Trophoblast cell (in vitro differentiated cells and primary cell): Measurements from ENCODE around the gene RASA2.
A peak's percentile ranks its signal among the peaks of the same experiment; 100 is the strongest.
"Not testable (repeated sequence)": the region's sequence is repeated elsewhere in the genome, so short reads cannot be mapped to it uniquely, and the experiment has no call there.

Experiments
- DNase-seq, 2 donors: peaks; one replicate each; pipeline ENCODE4 v3.0.0-alpha.2; 2016
- H2AFZ ChIP-seq: 2 replicates; pipeline ENCODE4 v1.6.1; 2013; ENCODE audit warnings: low read length, moderate library complexity, mild to moderate bottlenecking; ENCODE audit not compliant: insufficient read depth, poor library complexity
- H2AK5ac ChIP-seq: 2 replicates; pipeline ENCODE4 v1.6.1; 2013; ENCODE audit warnings: mild to moderate bottlenecking, low read length
- H2BK120ac ChIP-seq: 2 replicates; pipeline ENCODE4 v1.6.1; 2013; ENCODE audit warnings: low read length, mild to moderate bottlenecking, moderate library complexity; ENCODE audit not compliant: insufficient read depth, poor library complexity
- H2BK12ac ChIP-seq: 2 replicates; pipeline ENCODE4 v1.6.1; 2013; ENCODE audit warnings: mild to moderate bottlenecking, low read length, moderate library complexity
- H2BK5ac ChIP-seq: 2 replicates; pipeline ENCODE4 v1.6.1; 2013; ENCODE audit warnings: low read length, low read depth, moderate library complexity, mild to moderate bottlenecking; ENCODE audit not compliant: poor library complexity
- H3K14ac ChIP-seq: 2 replicates; pipeline ENCODE4 v1.6.1; 2013; ENCODE audit warnings: mild to moderate bottlenecking, low read length
- H3K18ac ChIP-seq: 2 replicates; pipeline ENCODE4 v1.6.1; 2013; ENCODE audit warnings: mild to moderate bottlenecking, low read length
- H3K23ac ChIP-seq: 2 replicates; pipeline ENCODE4 v1.6.1; 2013; ENCODE audit warnings: low read length
- H3K27ac ChIP-seq: 2 replicates; pipeline ENCODE4 v1.5.1; 2013; ENCODE audit warnings: low read depth, mild to moderate bottlenecking, inconsistent platforms, low read length, moderate library complexity
- H3K27me3 ChIP-seq: 2 replicates; pipeline ENCODE4 v1.6.1; 2013; ENCODE audit warnings: inconsistent platforms, mild to moderate bottlenecking, low read length, moderate library complexity; ENCODE audit not compliant: insufficient read depth
- H3K36me3 ChIP-seq, 2 experiments: 1 replicate in 1 of 2; 2 replicates in 1 of 2; pipeline ENCODE4 v1.6.1; 2013; ENCODE audit warnings: low read length in 2 of 2, mild to moderate bottlenecking in 2 of 2, moderate library complexity in 1 of 2; ENCODE audit not compliant: insufficient read depth in 2 of 2, control insufficient read depth in 1 of 2
- H3K4ac ChIP-seq: 2 replicates; pipeline ENCODE4 v1.6.1; 2013; ENCODE audit warnings: low read depth, mild to moderate bottlenecking, low read length, moderate library complexity
- H3K4me1 ChIP-seq, 2 experiments: 1 replicate in 1 of 2; 2 replicates in 1 of 2; pipeline ENCODE4 v1.6.1; 2013; ENCODE audit warnings: low read length in 2 of 2, mild to moderate bottlenecking in 2 of 2, moderate library complexity in 1 of 2; ENCODE audit not compliant: insufficient read depth in 2 of 2, control insufficient read depth in 1 of 2
- H3K4me2 ChIP-seq: 2 replicates; pipeline ENCODE4 v1.6.1; 2013; ENCODE audit warnings: inconsistent platforms, mild to moderate bottlenecking, low read length, moderate library complexity
- H3K4me3 ChIP-seq: 2 replicates; pipeline ENCODE4 v1.5.1; 2013; ENCODE audit warnings: mild to moderate bottlenecking, low read depth, low read length, inconsistent platforms
- H3K79me1 ChIP-seq: one replicate; pipeline ENCODE4 v1.6.1; 2013; ENCODE audit warnings: low read length
- H3K79me2 ChIP-seq: 2 replicates; pipeline ENCODE4 v1.6.1; 2013; ENCODE audit warnings: low read length, mild to moderate bottlenecking; ENCODE audit not compliant: control insufficient read depth, insufficient read depth, poor library complexity
- H3K9ac ChIP-seq: 2 replicates; pipeline ENCODE4 v1.6.1; 2013; ENCODE audit warnings: mild to moderate bottlenecking, low read length
- H3K9me3 ChIP-seq: 2 replicates; pipeline ENCODE4 v1.6.1; 2013; ENCODE audit warnings: low read depth, mild to moderate bottlenecking, control low read depth, inconsistent platforms, low read length; ENCODE audit not compliant: insufficient read depth
- H4K12ac ChIP-seq: 2 replicates; pipeline ENCODE4 v1.6.1; 2013; ENCODE audit warnings: low read depth, mild to moderate bottlenecking, low read length, moderate library complexity
- H4K8ac ChIP-seq: 2 replicates; pipeline ENCODE4 v1.6.1; 2013; ENCODE audit warnings: low read depth, mild to moderate bottlenecking, low read length, moderate library complexity
- H4K91ac ChIP-seq: one replicate; pipeline ENCODE4 v1.6.1; 2013; ENCODE audit warnings: low read depth, mild to moderate bottlenecking, low read length, moderate library complexity
- WGBS: extraction: QIAGEN DNeasy Blood & Tissue Kit; methylation state at CpG from one replicate; pipeline ENCODE4 v1.1.7; 2013; ENCODE audit warnings: missing lambda C conversion rate; ENCODE audit not compliant: insufficient read length, insufficient coverage; ENCODE audit errors: extremely low coverage; 5-methylcytosine and 5-hydroxymethylcytosine counted together

RASA2 gene

GRCh38 chr3:141477224-141477623 lies 9.6 kb upstream of the RASA2 start:
- H3K27me3 ChIP-seq: no peaks in the 10 kb centered on the region
- H3K4ac ChIP-seq: no peak overlapping the region
- no peak overlapping the region for H3K23ac ChIP-seq
- H3K27ac ChIP-seq: no peak overlapping the region
- H3K4me1 ChIP-seq: peaks cover 0 to 2% of the 10 kb centered on the region in 2 experiments
- no peak overlapping the region for H2BK5ac ChIP-seq
- no peak overlapping the region for H4K12ac ChIP-seq
- H4K91ac ChIP-seq: no peak overlapping the region
- H3K14ac ChIP-seq: no peak overlapping the region
- H3K79me1 ChIP-seq: peaks cover 2% of the 10 kb centered on the region
- H2AK5ac ChIP-seq: no peak overlapping the region
- no peaks in the 10 kb centered on the region for H3K79me2 ChIP-seq
- H2BK120ac ChIP-seq: no peak overlapping the region
- no CpG with 5 or more reads among the region's 4 CpGs for WGBS
- H3K36me3 ChIP-seq: no peaks in the 10 kb centered on the region
- H3K9me3 ChIP-seq: no peaks in the 10 kb centered on the region
- H3K18ac ChIP-seq: no peak overlapping the region
- H3K4me3 ChIP-seq: no peak overlapping the region
- no peak overlapping the region for H2BK12ac ChIP-seq
- DNase-seq: peak; percentile 23 to 69
- no peak overlapping the region for H3K4me2 ChIP-seq
- no peak overlapping the region for H4K8ac ChIP-seq
- H3K9ac ChIP-seq: no peak overlapping the region
- H2AFZ ChIP-seq: no peak overlapping the region

- no peak overlapping the region for H2BK5ac ChIP-seq
- H3K36me3 ChIP-seq: no peaks in the 10 kb centered on the region
- H4K12ac ChIP-seq: no peak overlapping the region
- no peak for DNase-seq
- no peak overlapping the region for H4K8ac ChIP-seq
- peaks cover 0 to 5% of the 10 kb centered on the region in 2 experiments for H3K4me1 ChIP-seq
- H3K4me2 ChIP-seq: no peak overlapping the region
- no peak overlapping the region for H2BK12ac ChIP-seq
- no peak overlapping the region for H2AFZ ChIP-seq
- no peak overlapping the region for H4K91ac ChIP-seq
- H3K4me3 ChIP-seq: no peak overlapping the region
- no peak overlapping the region for H2AK5ac ChIP-seq
- H3K9ac ChIP-seq: no peak overlapping the region
- no CpG with 5 or more reads among the region's 2 CpGs for WGBS
- no peak overlapping the region for H3K14ac ChIP-seq
- H2BK120ac ChIP-seq: no peak overlapping the region
- no peak overlapping the region for H3K4ac ChIP-seq
- no peak overlapping the region for H3K23ac ChIP-seq
- peaks cover 4% of the 10 kb centered on the region for H3K79me1 ChIP-seq
- no peaks in the 10 kb centered on the region for H3K9me3 ChIP-seq
- H3K27ac ChIP-seq: no peak overlapping the region
- H3K27me3 ChIP-seq: no peaks in the 10 kb centered on the region
- no peak overlapping the region for H3K18ac ChIP-seq
- H3K79me2 ChIP-seq: no peaks in the 10 kb centered on the region
These were observed 8.7 kb upstream of the RASA2 start for GRCh38 chr3:141478139-141478538.

GRCh38 chr3:141478840-141479239 lies 8.0 kb upstream of the RASA2 start:
- H3K18ac ChIP-seq, H2BK5ac ChIP-seq, H3K4me2 ChIP-seq, H3K79me2 ChIP-seq, H2AFZ ChIP-seq, H2BK12ac ChIP-seq, H3K23ac ChIP-seq, H4K91ac ChIP-seq, H3K9me3 ChIP-seq, H3K9ac ChIP-seq, H3K27ac ChIP-seq, H4K12ac ChIP-seq, H2BK120ac ChIP-seq, H4K8ac ChIP-seq, H3K4me1 ChIP-seq, H3K27me3 ChIP-seq, H3K4ac ChIP-seq, DNase-seq, H3K4me3 ChIP-seq, H2AK5ac ChIP-seq, H3K14ac ChIP-seq, H3K36me3 ChIP-seq, H3K79me1 ChIP-seq: not testable (repeated sequence)
- no CpG with 5 or more reads among the region's 1 CpG for WGBS

DNA sequence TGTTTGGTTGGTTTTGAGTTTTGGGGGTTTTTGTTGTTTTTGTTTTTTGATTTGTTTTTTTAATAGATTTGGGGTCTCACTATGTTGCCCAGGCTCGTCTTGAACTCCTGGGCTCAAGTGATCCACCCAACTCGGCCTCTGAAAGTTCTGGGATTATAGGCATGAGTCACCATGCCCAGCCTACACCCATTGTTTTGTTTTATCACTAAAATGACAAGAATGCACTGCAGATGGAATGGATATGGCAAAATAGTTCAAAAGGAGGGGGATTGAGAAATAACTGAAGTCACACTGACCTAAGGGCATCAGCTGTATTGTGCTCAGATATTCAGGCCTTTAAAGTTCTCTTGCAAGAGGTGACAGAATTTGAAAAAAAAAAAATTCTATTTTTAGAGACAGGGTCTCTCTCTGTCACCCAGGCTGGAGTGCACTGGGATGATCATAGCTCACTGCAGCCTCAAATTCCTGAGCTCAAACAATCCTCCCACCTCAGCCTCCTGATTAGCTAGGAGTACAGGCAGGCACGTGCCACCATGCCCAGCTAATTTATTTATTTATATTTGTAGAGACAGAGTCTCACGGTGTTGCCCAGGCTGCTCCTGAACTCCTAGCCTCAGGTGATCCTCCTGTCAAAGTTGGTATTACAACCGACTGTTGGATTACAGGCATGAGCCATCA lies 4.4 kb upstream of the RASA2 start:
- H2AFZ ChIP-seq: no peak overlapping the region
- H3K27ac ChIP-seq: peak overlapping the region; percentile 27
- H3K4ac ChIP-seq: no peak overlapping the region
- no peaks in the 10 kb centered on the region for H3K36me3 ChIP-seq
- peaks cover 7% of the 10 kb centered on the region for H3K79me2 ChIP-seq
- peak overlapping the region; percentile 70 for H2BK120ac ChIP-seq
- no peak overlapping the region for H4K91ac ChIP-seq
- no peak overlapping the region for H4K12ac ChIP-seq
- peaks cover 6 to 7% of the 10 kb centered on the region in 2 experiments for H3K4me1 ChIP-seq
- no peak overlapping the region for H3K23ac ChIP-seq
- H3K79me1 ChIP-seq: peaks cover 15% of the 10 kb centered on the region
- peak; percentile 83 to 98 for DNase-seq
- H3K4me3 ChIP-seq: no peak overlapping the region
- H3K9me3 ChIP-seq: no peaks in the 10 kb centered on the region
- WGBS: no CpG with 5 or more reads among the region's 5 CpGs
- H4K8ac ChIP-seq: no peak overlapping the region
- H2AK5ac ChIP-seq: no peak overlapping the region
- H2BK5ac ChIP-seq: no peak overlapping the region
- H2BK12ac ChIP-seq: no peak overlapping the region
- H3K18ac ChIP-seq: no peak overlapping the region
- no peak overlapping the region for H3K4me2 ChIP-seq
- H3K9ac ChIP-seq: no peak overlapping the region
- H3K14ac ChIP-seq: no peak overlapping the region
- H3K27me3 ChIP-seq: no peaks in the 10 kb centered on the region
